Caco-2 (cell line): ENCODE results near the gene RABGAP1L. TPM values are rescaled to one million over a fixed set of nuclear protein-coding genes. Genes with fewer than 3 reads are reported as not detected.

Experiments used
- BruUV-seq: library from RNA; stranded (reverse); fragments of 400-500 nt; replicated peaks from 2 replicates; lab custom pipeline; 2021; lab: Mats Ljungman, UMichigan
- CTCF ChIA-PET: fragments of 300-600 bp; sonication (Branson Sonifier 250); formaldehyde crosslinking; loops from one replicate; lab custom pipeline; 2022; ENCODE audit warnings: antibody characterized with exemption; lab: Charles Lee
- POLR2A ChIA-PET: fragments of 300-600 bp; sonication (Branson Sonifier 250); formaldehyde crosslinking; loops from one replicate; lab custom pipeline; 2022; ENCODE audit warnings: antibody characterized with exemption; lab: Charles Lee
- DNase-seq, 2 experiments: peaks; one replicate each; pipeline versions ENCODE4 v3.0.0 to v3.0.0-alpha.2; 2020 to 2022
- H3K27me3 ChIP-seq: replicated peaks from 2 replicates; pipeline ENCODE4 v1.6.0; 2011; ENCODE audit warnings: low read length; ENCODE audit not compliant: control insufficient read depth, insufficient read depth
- H3K36me3 ChIP-seq: 2 replicates; pipeline ENCODE4 v1.5.1; 2011; ENCODE audit warnings: low read length; ENCODE audit not compliant: control insufficient read depth, insufficient read depth
- H3K4me1 ChIP-seq: fragments of 250-450 bp; sonication (Bioruptor Pico); 2 replicates; pipeline ENCODE4 v1.5.1; 2020; ENCODE audit warnings: mild to moderate bottlenecking
- H3K4me3 ChIP-seq: 2 replicates; pipeline ENCODE4 v1.5.1; 2011; ENCODE audit warnings: low read depth, mild to moderate bottlenecking, control low read depth, low read length
- H3K9me3 ChIP-seq: fragments of 250-450 bp; sonication (Bioruptor Pico); 2 replicates; pipeline ENCODE4 v1.5.1; 2020; ENCODE audit warnings: mild to moderate bottlenecking, moderate library complexity
- H3K27ac Mint-ChIP-seq: one replicate; pipeline ENCODE4 v1.8.0; 2022; ENCODE audit warnings: mixed read lengths; ENCODE audit not compliant: unreplicated experiment
- H3K27me3 Mint-ChIP-seq: one replicate; pipeline ENCODE4 v1.8.0; 2022; ENCODE audit warnings: mixed read lengths; ENCODE audit not compliant: insufficient read depth, unreplicated experiment
- H3K36me3 Mint-ChIP-seq: one replicate; pipeline ENCODE4 v1.8.0; 2022; ENCODE audit warnings: mild to moderate bottlenecking, mixed read lengths; ENCODE audit not compliant: insufficient read depth, unreplicated experiment
- H3K4me1 Mint-ChIP-seq: one replicate; pipeline ENCODE4 v1.8.0; 2022; ENCODE audit warnings: low read depth, mixed read lengths; ENCODE audit not compliant: unreplicated experiment
- H3K4me3 Mint-ChIP-seq: one replicate; pipeline ENCODE4 v1.8.0; 2022; ENCODE audit warnings: mild to moderate bottlenecking, moderate library complexity, mixed read lengths; ENCODE audit not compliant: unreplicated experiment
- H3K9me3 Mint-ChIP-seq: one replicate; pipeline ENCODE4 v1.8.0; 2022; ENCODE audit warnings: mixed read lengths; ENCODE audit not compliant: unreplicated experiment
- intact Hi-C: fragments of 100-400 bp; cut with micrococcal nuclease; formaldehyde crosslinking; loops from one replicate; pipeline ENCODE4 v1.10.0; 2022; ENCODE audit not compliant: unreplicated experiment
- total RNA-seq: library from RNA; stranded (reverse); gene quantifications from 2 replicates; pipeline ENCODE4 v1.2.3, GENCODE V29; 2022
- TF ChIP-seq, protein P1 (sequence below), 2 experiments: fragments of 200-600 bp in 1 of 2; IDR thresholded peaks; 1 replicate in 1 of 2; 2 replicates in 1 of 2; pipeline versions ENCODE4 v1.5.1 to v1.8.0; 2011 to 2022; ENCODE audit warnings: antibody characterized with exemption in 1 of 2, control low read depth in 1 of 2, inconsistent platforms in 1 of 2, low read depth in 1 of 2, low read length in 1 of 2, mild to moderate bottlenecking in 1 of 2, moderate library complexity in 1 of 2; ENCODE audit not compliant: insufficient read depth in 1 of 2, severe bottlenecking in 1 of 2, unreplicated experiment in 1 of 2

RABGAP1L gene
- total RNA-seq, 1 experiment from 2014 or later, result 20.3 TPM

DNA sequence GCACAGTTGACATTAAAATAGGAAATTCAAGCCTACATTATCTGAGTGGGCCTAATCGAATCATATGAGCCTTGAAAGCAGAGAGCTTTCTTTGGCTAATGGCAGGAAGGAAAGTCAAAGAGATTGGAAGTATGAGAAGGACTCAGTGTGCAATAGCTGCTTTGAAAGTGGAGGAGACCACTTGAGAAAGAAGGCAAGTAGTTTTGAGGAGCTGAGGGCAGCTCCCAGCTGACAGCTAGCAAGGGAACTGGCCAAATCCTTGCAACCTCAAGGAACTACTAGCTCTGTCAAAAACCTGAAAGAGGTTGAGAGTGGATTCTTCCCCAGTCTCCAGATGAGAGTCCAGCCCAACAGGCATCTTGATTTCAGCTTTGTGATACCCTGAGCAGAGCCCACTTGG lies 691.4 kb downstream of the RABGAP1L start:
- TF ChIP-seq, protein P1, sequence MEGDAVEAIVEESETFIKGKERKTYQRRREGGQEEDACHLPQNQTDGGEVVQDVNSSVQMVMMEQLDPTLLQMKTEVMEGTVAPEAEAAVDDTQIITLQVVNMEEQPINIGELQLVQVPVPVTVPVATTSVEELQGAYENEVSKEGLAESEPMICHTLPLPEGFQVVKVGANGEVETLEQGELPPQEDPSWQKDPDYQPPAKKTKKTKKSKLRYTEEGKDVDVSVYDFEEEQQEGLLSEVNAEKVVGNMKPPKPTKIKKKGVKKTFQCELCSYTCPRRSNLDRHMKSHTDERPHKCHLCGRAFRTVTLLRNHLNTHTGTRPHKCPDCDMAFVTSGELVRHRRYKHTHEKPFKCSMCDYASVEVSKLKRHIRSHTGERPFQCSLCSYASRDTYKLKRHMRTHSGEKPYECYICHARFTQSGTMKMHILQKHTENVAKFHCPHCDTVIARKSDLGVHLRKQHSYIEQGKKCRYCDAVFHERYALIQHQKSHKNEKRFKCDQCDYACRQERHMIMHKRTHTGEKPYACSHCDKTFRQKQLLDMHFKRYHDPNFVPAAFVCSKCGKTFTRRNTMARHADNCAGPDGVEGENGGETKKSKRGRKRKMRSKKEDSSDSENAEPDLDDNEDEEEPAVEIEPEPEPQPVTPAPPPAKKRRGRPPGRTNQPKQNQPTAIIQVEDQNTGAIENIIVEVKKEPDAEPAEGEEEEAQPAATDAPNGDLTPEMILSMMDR (IDR thresholded peaks at IDR 0.05; ENCODE audit: insufficient read depth in 1 of 2, low read depth in 1 of 2, low read length in 1 of 2, severe bottlenecking in 1 of 2, unreplicated experiment in 1 of 2), result no peak
- BruUV-seq, result no TSS peak
- no peak overlapping the region for H3K4me3 Mint-ChIP-seq
- no peaks in the 10 kb centered on the region for H3K36me3 Mint-ChIP-seq
- CTCF ChIA-PET, result no interaction called here
- Histone ChIP-seq H3K4me3 (no peak overlapping the region), H3K4me1 (no peaks in the 10 kb centered on the region), H3K27me3 (no peaks in the 10 kb centered on the region), H3K9me3 (no peaks in the 10 kb centered on the region), H3K36me3 (no peaks in the 10 kb centered on the region)
- DNase-seq, result no peak
- H3K27me3 Mint-ChIP-seq, result no peaks in the 10 kb centered on the region
- intact Hi-C loops, result no loop called here
- no peaks in the 10 kb centered on the region for H3K4me1 Mint-ChIP-seq
- POLR2A ChIA-PET, result no interaction called here
- H3K9me3 Mint-ChIP-seq, result no peaks in the 10 kb centered on the region
- no peak overlapping the region for H3K27ac Mint-ChIP-seq

DNA sequence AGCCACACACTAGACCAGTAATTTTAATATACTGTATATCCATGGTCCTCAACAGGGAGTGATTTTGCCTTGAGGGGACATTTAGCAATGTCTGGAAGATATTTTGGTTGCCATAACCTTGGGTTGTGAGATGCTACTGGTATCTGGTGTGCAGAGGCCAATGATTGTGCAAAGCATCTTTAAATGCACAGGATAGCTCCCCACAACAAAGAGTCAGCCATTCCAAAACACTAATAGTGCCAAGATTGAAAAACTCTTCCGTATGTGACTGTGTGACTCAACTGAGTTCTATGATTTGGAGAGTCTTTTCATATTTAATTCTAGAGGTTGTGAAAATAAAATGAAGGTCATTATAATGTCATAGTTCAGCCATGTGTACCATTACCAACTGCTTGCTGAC lies 699.0 kb downstream of the RABGAP1L start:
- Histone ChIP-seq H3K4me3 (no peak overlapping the region), H3K9me3 (no peaks in the 10 kb centered on the region), H3K36me3 (no peaks in the 10 kb centered on the region), H3K27me3 (no peaks in the 10 kb centered on the region), H3K4me1 (no peaks in the 10 kb centered on the region)
- TF ChIP-seq, protein P1 (IDR thresholded peaks at IDR 0.05; ENCODE audit: insufficient read depth in 1 of 2, low read depth in 1 of 2, low read length in 1 of 2, severe bottlenecking in 1 of 2, unreplicated experiment in 1 of 2), result no peak
- ChIA-PET POLR2A (no interaction called here), CTCF (no interaction called here)
- no TSS peak for BruUV-seq
- H3K4me3 Mint-ChIP-seq, result no peak overlapping the region
- DNase-seq, result no peak
- intact Hi-C loops, result no loop called here
- H3K4me1 Mint-ChIP-seq, result no peaks in the 10 kb centered on the region
- no peak overlapping the region for H3K27ac Mint-ChIP-seq
- no peaks in the 10 kb centered on the region for H3K27me3 Mint-ChIP-seq
- no peaks in the 10 kb centered on the region for H3K9me3 Mint-ChIP-seq
- no peaks in the 10 kb centered on the region for H3K36me3 Mint-ChIP-seq

DNA sequence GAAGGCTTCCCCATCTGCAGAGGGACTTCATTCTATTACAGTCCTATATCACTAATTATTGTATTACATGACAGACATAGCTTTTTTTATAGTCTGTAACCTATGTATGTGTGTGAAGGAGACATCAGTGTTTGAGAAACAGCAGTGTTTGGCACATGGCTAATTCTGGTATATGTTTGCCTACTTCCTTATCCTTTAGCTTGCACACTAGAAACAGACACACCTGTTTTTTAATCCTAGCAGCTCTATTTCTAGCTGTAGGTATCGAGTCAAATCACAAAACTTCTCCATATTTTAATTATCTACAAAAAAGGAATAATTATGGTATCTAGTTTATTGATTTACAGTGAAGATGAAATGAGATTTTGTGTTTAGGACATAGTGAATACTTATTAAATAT lies 711.0 kb downstream of the RABGAP1L start:
- Mint-ChIP-seq H3K4me3 (no peak overlapping the region), H3K27me3 (no peaks in the 10 kb centered on the region), H3K9me3 (no peaks in the 10 kb centered on the region), H3K4me1 (no peaks in the 10 kb centered on the region), H3K36me3 (no peaks in the 10 kb centered on the region), H3K27ac (no peak overlapping the region)
- Histone ChIP-seq H3K4me1 (no peaks in the 10 kb centered on the region), H3K9me3 (no peaks in the 10 kb centered on the region), H3K27me3 (no peaks in the 10 kb centered on the region), H3K36me3 (no peaks in the 10 kb centered on the region), H3K4me3 (no peak overlapping the region)
- POLR2A ChIA-PET, result no interaction called here
- TF ChIP-seq, protein P1 (IDR thresholded peaks at IDR 0.05; ENCODE audit: insufficient read depth in 1 of 2, low read depth in 1 of 2, low read length in 1 of 2, severe bottlenecking in 1 of 2, unreplicated experiment in 1 of 2), result no peak
- BruUV-seq, result no TSS peak
- no peak for DNase-seq
- CTCF ChIA-PET, result no interaction called here
- intact Hi-C loops, result no loop called here
